ENCODE measurements around the gene LGR6.
A peak's percentile ranks its signal among the peaks of the same experiment; 100 is the strongest.

LGR6 gene

DNA sequence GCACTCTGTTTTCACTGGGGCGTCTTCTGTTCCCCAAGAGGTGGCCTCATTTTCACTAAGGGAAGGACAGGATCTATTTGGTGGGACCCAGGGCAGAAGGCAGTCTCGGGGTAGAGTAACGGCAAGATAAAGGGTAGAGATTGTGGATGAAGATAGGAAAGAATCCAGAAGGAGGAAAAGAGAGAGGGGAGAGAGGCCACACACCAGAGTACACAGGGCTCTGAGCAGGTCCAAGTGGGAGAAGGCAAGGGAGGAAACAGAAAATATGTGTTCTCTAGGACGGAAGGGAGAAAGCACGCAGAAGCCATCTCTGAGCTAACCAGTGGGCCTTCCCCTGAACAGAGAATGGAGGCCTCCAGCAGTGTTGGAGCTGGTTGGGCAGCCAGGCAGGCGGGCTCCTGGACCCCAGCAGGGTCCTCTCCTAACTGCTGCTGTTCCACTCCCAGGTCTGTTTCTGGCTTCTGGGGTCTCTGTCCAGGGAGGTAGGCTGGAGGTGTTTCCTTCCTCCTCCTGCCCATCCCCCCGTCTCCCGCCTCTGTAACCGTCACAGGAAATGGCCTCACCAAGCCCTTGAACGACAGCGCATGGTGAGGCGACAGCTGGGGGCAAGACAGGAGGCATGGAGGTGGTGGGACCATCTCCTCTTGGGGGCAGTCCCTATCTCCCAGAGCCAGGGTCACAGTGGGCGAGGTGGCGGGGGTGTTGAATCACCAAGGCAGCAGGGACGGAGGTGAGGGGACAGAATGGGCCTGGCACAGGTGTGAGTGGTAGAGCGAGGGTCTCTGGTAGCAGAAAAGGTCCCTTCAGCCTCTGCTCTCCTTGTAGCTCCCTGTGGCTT is 33.8 kb upstream of the LGR6 start:
- Histone ChIP-seq H3K36me3 (ENCODE audit: control insufficient read depth, insufficient read depth, low read length) (peaks cover 29% of the 10 kb centered on the region), H3K4me1 (ENCODE audit: control insufficient read depth, insufficient read depth, low read length, poor library complexity, severe bottlenecking) (peaks cover 81% of the 10 kb centered on the region), H3K27ac (ENCODE audit: insufficient read depth, low read length, poor library complexity, severe bottlenecking) (peak overlapping the region; percentile 88), H3K4me3 (ENCODE audit: insufficient read depth, low read depth, low read length, poor library complexity, severe bottlenecking) (peak overlapping the region; percentile 65), H3K27me3 (replicated peaks; ENCODE audit: control insufficient read depth, insufficient read depth, low read length, poor library complexity, severe bottlenecking) (no peaks in the 10 kb centered on the region), H3K9me3 (ENCODE audit: control insufficient read depth, low read length) (no peaks in the 10 kb centered on the region)
- DNase-seq = peak in 2 of 3 donors; percentile 29 to 45

DNA sequence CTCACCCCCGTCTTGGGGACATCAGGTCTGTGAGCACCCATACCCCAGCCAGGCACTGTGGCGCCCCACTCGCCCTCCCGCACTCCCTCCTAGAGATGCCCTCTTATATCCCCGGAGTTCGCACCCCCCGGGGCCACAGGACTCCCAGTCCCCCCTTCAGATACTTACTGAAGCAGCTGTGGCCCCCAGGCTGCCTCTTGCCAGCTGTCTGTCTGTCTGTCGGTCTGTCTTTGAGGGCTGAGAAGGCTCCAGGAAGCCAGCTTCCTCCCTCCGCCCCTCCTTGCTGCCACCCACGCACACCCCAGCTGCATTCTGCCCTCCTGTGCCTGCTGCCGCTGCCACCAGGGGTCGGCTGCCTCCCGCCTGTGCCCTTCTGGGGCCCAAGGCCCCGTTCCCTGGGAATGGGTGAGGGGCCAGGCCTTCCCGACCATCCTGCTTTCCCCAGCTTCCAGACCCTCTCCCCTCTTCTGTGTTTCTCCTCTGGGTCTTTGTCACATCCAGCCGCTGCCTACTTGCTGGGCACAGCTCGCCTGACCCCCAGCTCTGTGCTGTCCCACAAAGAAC is 33.1 kb upstream of the LGR6 start, which contains the start of gene PTPN7:
Gene PTPN7, minus strand, starts transcription at position 226 of the 564 bp plus-strand sequence. CDS start 1,200 bp downstream, outside the sequence.
- Histone ChIP-seq H3K4me1 (ENCODE audit: control insufficient read depth, insufficient read depth, low read length, poor library complexity, severe bottlenecking) (peaks cover 83% of the 10 kb centered on the region), H3K27ac (ENCODE audit: insufficient read depth, low read length, poor library complexity, severe bottlenecking) (peak within 1 kb of the TSS; percentile 88), H3K9me3 (ENCODE audit: control insufficient read depth, low read length) (no peaks in the 10 kb centered on the region), H3K4me3 (ENCODE audit: insufficient read depth, low read depth, low read length, poor library complexity, severe bottlenecking) (peak within 1 kb of the TSS; percentile 65), H3K36me3 (ENCODE audit: control insufficient read depth, insufficient read depth, low read length) (peaks cover 22% of the 10 kb centered on the region), H3K27me3 (replicated peaks; ENCODE audit: control insufficient read depth, insufficient read depth, low read length, poor library complexity, severe bottlenecking) (no peaks in the 10 kb centered on the region)
- DNase-seq = peak; percentile 56 to 61 (median 59)

GRCh38 chr1:202161151-202162046 is 32.2 kb upstream of the LGR6 start:
- no peak for DNase-seq
- peak overlapping the region; percentile 65 for H3K4me3 ChIP-seq (ENCODE audit: insufficient read depth, low read depth, low read length, poor library complexity, severe bottlenecking)
- no peaks in the 10 kb centered on the region for H3K27me3 ChIP-seq (replicated peaks; ENCODE audit: control insufficient read depth, insufficient read depth, low read length, poor library complexity, severe bottlenecking)
- H3K36me3 ChIP-seq (ENCODE audit: control insufficient read depth, insufficient read depth, low read length) = peaks cover 13% of the 10 kb centered on the region
- peak overlapping the region; percentile 88 for H3K27ac ChIP-seq (ENCODE audit: insufficient read depth, low read length, poor library complexity, severe bottlenecking)
- H3K9me3 ChIP-seq (ENCODE audit: control insufficient read depth, low read length) = no peaks in the 10 kb centered on the region
- peaks cover 88% of the 10 kb centered on the region for H3K4me1 ChIP-seq (ENCODE audit: control insufficient read depth, insufficient read depth, low read length, poor library complexity, severe bottlenecking)

DNA sequence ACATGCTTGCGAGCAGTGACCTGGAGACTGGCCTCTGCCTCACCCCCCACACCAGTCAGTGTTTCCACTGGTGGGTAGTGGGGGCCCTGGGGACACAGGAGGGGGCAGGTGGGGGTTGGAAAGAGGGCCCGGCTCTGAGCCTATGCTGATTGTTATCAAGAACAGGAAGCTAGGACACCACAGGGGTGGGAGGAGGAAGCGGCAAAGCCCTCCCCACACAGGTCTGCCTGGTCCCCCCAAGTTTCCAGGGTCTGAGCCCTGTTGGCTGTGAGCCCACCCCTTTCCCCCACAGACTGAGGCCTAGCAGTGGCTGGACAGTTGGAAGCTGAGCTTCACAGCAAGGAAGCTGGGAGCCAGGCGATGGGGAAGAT is 31.6 kb upstream of the LGR6 start:
- no peaks in the 10 kb centered on the region for H3K27me3 ChIP-seq (replicated peaks; ENCODE audit: control insufficient read depth, insufficient read depth, low read length, poor library complexity, severe bottlenecking)
- peaks cover 81% of the 10 kb centered on the region for H3K4me1 ChIP-seq (ENCODE audit: control insufficient read depth, insufficient read depth, low read length, poor library complexity, severe bottlenecking)
- peaks cover 6% of the 10 kb centered on the region for H3K36me3 ChIP-seq (ENCODE audit: control insufficient read depth, insufficient read depth, low read length)
- peak; percentile 34 to 55 (median 42) for DNase-seq
- peak overlapping the region; percentile 65 for H3K4me3 ChIP-seq (ENCODE audit: insufficient read depth, low read depth, low read length, poor library complexity, severe bottlenecking)
- peak overlapping the region; percentile 88 for H3K27ac ChIP-seq (ENCODE audit: insufficient read depth, low read length, poor library complexity, severe bottlenecking)
- H3K9me3 ChIP-seq (ENCODE audit: control insufficient read depth, low read length) = no peaks in the 10 kb centered on the region

GRCh38 chr1:202162418-202163280 is 30.9 kb upstream of the LGR6 start:
- peak in 1 of 3 donors; percentile 24 for DNase-seq
- peak overlapping the region; percentile 88 for H3K27ac ChIP-seq (ENCODE audit: insufficient read depth, low read length, poor library complexity, severe bottlenecking)
- H3K4me1 ChIP-seq (ENCODE audit: control insufficient read depth, insufficient read depth, low read length, poor library complexity, severe bottlenecking) = peaks cover 77% of the 10 kb centered on the region
- H3K27me3 ChIP-seq (replicated peaks; ENCODE audit: control insufficient read depth, insufficient read depth, low read length, poor library complexity, severe bottlenecking) = no peaks in the 10 kb centered on the region
- H3K36me3 ChIP-seq (ENCODE audit: control insufficient read depth, insufficient read depth, low read length) = peaks cover 2% of the 10 kb centered on the region
- H3K4me3 ChIP-seq (ENCODE audit: insufficient read depth, low read depth, low read length, poor library complexity, severe bottlenecking) = peak overlapping the region; percentile 65
- no peaks in the 10 kb centered on the region for H3K9me3 ChIP-seq (ENCODE audit: control insufficient read depth, low read length)

GRCh38 chr1:202163281-202164270 is 30.0 kb upstream of the LGR6 start:
- Histone ChIP-seq H3K9me3 (ENCODE audit: control insufficient read depth, low read length) (no peaks in the 10 kb centered on the region), H3K36me3 (ENCODE audit: control insufficient read depth, insufficient read depth, low read length) (no peaks in the 10 kb centered on the region), H3K27me3 (replicated peaks; ENCODE audit: control insufficient read depth, insufficient read depth, low read length, poor library complexity, severe bottlenecking) (no peaks in the 10 kb centered on the region), H3K4me3 (ENCODE audit: insufficient read depth, low read depth, low read length, poor library complexity, severe bottlenecking) (peak overlapping the region; percentile 26), H3K27ac (ENCODE audit: insufficient read depth, low read length, poor library complexity, severe bottlenecking) (peak overlapping the region; percentile 88), H3K4me1 (ENCODE audit: control insufficient read depth, insufficient read depth, low read length, poor library complexity, severe bottlenecking) (peaks cover 69% of the 10 kb centered on the region)
- no peak for DNase-seq

DNA sequence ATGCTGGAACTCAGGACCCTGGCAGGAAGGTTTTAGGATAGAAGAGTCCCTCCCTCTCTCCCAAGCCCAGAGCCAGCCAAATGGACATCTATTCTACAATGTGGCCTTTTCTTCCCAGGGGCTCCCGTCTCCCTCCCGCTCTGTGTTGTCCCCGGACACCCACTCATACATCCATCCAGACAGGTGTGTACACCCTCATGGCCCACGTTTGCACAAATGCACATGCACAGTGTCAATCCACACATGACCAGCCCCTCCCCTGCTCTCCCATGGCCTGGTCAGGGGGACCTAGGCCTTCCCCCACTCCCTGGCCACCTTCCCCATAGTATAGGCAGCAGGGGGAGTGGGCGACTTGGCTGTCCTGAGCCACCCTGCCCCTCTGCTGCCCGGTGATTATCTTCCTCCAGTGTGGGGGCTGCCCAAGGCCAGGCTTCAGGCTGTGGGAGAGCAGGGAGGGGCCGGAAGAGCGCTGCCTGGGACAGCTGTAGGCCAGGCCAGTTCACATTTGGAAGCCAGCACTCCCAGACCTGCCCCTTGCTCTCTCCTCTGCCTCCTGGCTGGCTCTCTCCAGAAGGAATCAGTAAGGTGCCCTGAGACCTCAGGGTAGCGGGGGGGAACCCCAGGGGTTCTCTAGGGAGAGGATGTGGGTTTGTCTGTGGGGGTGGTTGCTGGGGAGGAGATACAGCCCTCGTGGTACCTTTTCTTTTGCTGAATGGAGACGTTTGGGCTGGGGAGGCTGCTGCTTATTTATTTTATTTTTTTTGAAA is 29.1 kb upstream of the LGR6 start:
- Histone ChIP-seq H3K4me1 (ENCODE audit: control insufficient read depth, insufficient read depth, low read length, poor library complexity, severe bottlenecking) (peaks cover 60% of the 10 kb centered on the region), H3K4me3 (ENCODE audit: insufficient read depth, low read depth, low read length, poor library complexity, severe bottlenecking) (peak overlapping the region; percentile 42), H3K27ac (ENCODE audit: insufficient read depth, low read length, poor library complexity, severe bottlenecking) (peak overlapping the region; percentile 51), H3K9me3 (ENCODE audit: control insufficient read depth, low read length) (no peaks in the 10 kb centered on the region), H3K36me3 (ENCODE audit: control insufficient read depth, insufficient read depth, low read length) (no peaks in the 10 kb centered on the region), H3K27me3 (replicated peaks; ENCODE audit: control insufficient read depth, insufficient read depth, low read length, poor library complexity, severe bottlenecking) (no peaks in the 10 kb centered on the region)
- peak; percentile 75 to 80 (median 75) for DNase-seq

- Histone ChIP-seq H3K36me3 (ENCODE audit: control insufficient read depth, insufficient read depth, low read length) (no peaks in the 10 kb centered on the region), H3K4me3 (ENCODE audit: insufficient read depth, low read depth, low read length, poor library complexity, severe bottlenecking) (peak overlapping the region; percentile 42), H3K27ac (ENCODE audit: insufficient read depth, low read length, poor library complexity, severe bottlenecking) (peak overlapping the region; percentile 51), H3K9me3 (ENCODE audit: control insufficient read depth, low read length) (no peaks in the 10 kb centered on the region), H3K27me3 (replicated peaks; ENCODE audit: control insufficient read depth, insufficient read depth, low read length, poor library complexity, severe bottlenecking) (no peaks in the 10 kb centered on the region), H3K4me1 (ENCODE audit: control insufficient read depth, insufficient read depth, low read length, poor library complexity, severe bottlenecking) (peaks cover 56% of the 10 kb centered on the region)
- peak in 1 of 3 donors; percentile 30 for DNase-seq
Observed at GRCh38 chr1:202165267-202165941, 28.2 kb upstream of the LGR6 start.

Measured in effector memory CD4-positive, alpha-beta T cell (primary cell).